DMS53 treated with DMSO at 0.1 percent for 48 hours (cell line): ENCODE data around the gene EFCC1.

ENCODE experiments used
- DNase-seq: peaks from one replicate; lab custom pipeline; 2025; ENCODE audit not compliant: unreplicated experiment; lab: John Stamatoyannopoulos, UW

EFCC1 gene

GRCh38 chr3:129031476-129032215 is 30.5 kb downstream of the EFCC1 start:
- no peak for DNase-seq

GRCh38 chr3:129032716-129033115 is 31.6 kb downstream of the EFCC1 start:
- DNase-seq = no peak

GRCh38 chr3:129033151-129033550 is 32.0 kb downstream of the EFCC1 start:
- no peak for DNase-seq

GRCh38 chr3:129033633-129034321 is 32.7 kb downstream of the EFCC1 start:
- DNase-seq = no peak

GRCh38 chr3:129034642-129035041 is 33.5 kb downstream of the EFCC1 start:
- no peak for DNase-seq

- no peak for DNase-seq
These were observed 34.5 kb downstream of the EFCC1 start for GRCh38 chr3:129035360-129036221.

- no peak for DNase-seq
These were observed 35.4 kb downstream of the EFCC1 start for GRCh38 chr3:129036222-129037092.

- no peak for DNase-seq
These were observed 36.0 kb downstream of the EFCC1 start for GRCh38 chr3:129037093-129037419.

GRCh38 chr3:129038121-129038855 is 37.2 kb downstream of the EFCC1 start:
- no peak for DNase-seq

- no peak for DNase-seq
These were observed 38.4 kb downstream of the EFCC1 start for GRCh38 chr3:129039271-129040038.

GRCh38 chr3:129040039-129040336 is 38.9 kb downstream of the EFCC1 start:
- DNase-seq = no peak

GRCh38 chr3:129040579-129041300 is 39.6 kb downstream of the EFCC1 start:
- no peak for DNase-seq

- no peak for DNase-seq
These were observed 44.6 kb downstream of the EFCC1 start for GRCh38 chr3:129045675-129046036.

GRCh38 chr3:129046037-129046731 is 45.1 kb downstream of the EFCC1 start:
- no peak for DNase-seq

- no peak for DNase-seq
These were observed 45.8 kb downstream of the EFCC1 start for GRCh38 chr3:129046732-129047552.

GRCh38 chr3:129047553-129047839 is 46.4 kb downstream of the EFCC1 start:
- DNase-seq = no peak

- DNase-seq = no peak
These were observed 49.6 kb downstream of the EFCC1 start for GRCh38 chr3:129050556-129051295.
